Neuronal stem cell (in vitro differentiated cells): Measurements from ENCODE around the gene CRYBB1.

Experiments used
- DNase-seq: peaks from one replicate; pipeline ENCODE4 v3.0.0-alpha.2; 2013; ENCODE audit warnings: low spot score
- H2AFZ ChIP-seq: one replicate; pipeline ENCODE4 v1.6.1; 2013; ENCODE audit warnings: mild to moderate bottlenecking, low read length, inconsistent platforms
- H2AK5ac ChIP-seq: 2 replicates; pipeline ENCODE4 v1.6.1; 2013; ENCODE audit warnings: low read depth, mild to moderate bottlenecking, inconsistent platforms, low read length, moderate library complexity, mixed read lengths
- H2BK120ac ChIP-seq: 2 replicates; pipeline ENCODE4 v1.6.1; 2013; ENCODE audit warnings: low read depth, mild to moderate bottlenecking, inconsistent platforms, low read length, moderate library complexity, mixed read lengths
- H2BK12ac ChIP-seq: one replicate; pipeline ENCODE4 v1.6.1; 2013; ENCODE audit warnings: low read length, inconsistent platforms
- H2BK15ac ChIP-seq: 2 replicates; pipeline ENCODE4 v1.6.1; 2013; ENCODE audit warnings: mild to moderate bottlenecking, low read length, inconsistent platforms, mixed read lengths
- H2BK5ac ChIP-seq: one replicate; pipeline ENCODE4 v1.6.1; 2013; ENCODE audit warnings: inconsistent platforms, mild to moderate bottlenecking, low read length, moderate library complexity
- H3K14ac ChIP-seq: one replicate; pipeline ENCODE4 v1.6.1; 2013; ENCODE audit warnings: low read length, inconsistent platforms
- H3K18ac ChIP-seq: 2 replicates; pipeline ENCODE4 v1.6.1; 2013; ENCODE audit warnings: low read length, inconsistent platforms
- H3K23ac ChIP-seq: 2 replicates; pipeline ENCODE4 v1.6.1; 2013; ENCODE audit warnings: low read depth, mild to moderate bottlenecking, mixed read lengths, low read length, inconsistent platforms; ENCODE audit not compliant: poor library complexity
- H3K27ac ChIP-seq: replicated peaks from 3 replicates; pipeline ENCODE4 v1.5.1; 2013; ENCODE audit warnings: low read length, inconsistent platforms
- H3K27me3 ChIP-seq, 3 experiments: 2 replicates each; pipeline ENCODE4 v1.6.1; 2013; ENCODE audit warnings: low read length in 3 of 3, mild to moderate bottlenecking in 2 of 3, inconsistent platforms in 1 of 3, low read depth in 1 of 3, mixed read lengths in 1 of 3, moderate library complexity in 1 of 3; ENCODE audit not compliant: control insufficient read depth in 3 of 3, insufficient read depth in 3 of 3
- H3K36me3 ChIP-seq, 2 donors: replicated peaks in 1 of 2; 2 replicates each; pipeline ENCODE4 v1.6.1; 2013; ENCODE audit warnings: low read length in 2 of 2; ENCODE audit not compliant: control insufficient read depth in 2 of 2, insufficient read depth in 2 of 2
- H3K4ac ChIP-seq: 2 replicates; pipeline ENCODE4 v1.6.1; 2013; ENCODE audit warnings: inconsistent platforms, mild to moderate bottlenecking, low read length, moderate library complexity
- H3K4me1 ChIP-seq, 2 donors: 1 replicate in 1 of 2; 2 replicates in 1 of 2; pipeline ENCODE4 v1.6.1; 2013; ENCODE audit warnings: low read length in 2 of 2, low read depth in 1 of 2; ENCODE audit not compliant: control insufficient read depth in 2 of 2, insufficient read depth in 1 of 2
- H3K4me2 ChIP-seq: one replicate; pipeline ENCODE4 v1.6.1; 2013; ENCODE audit warnings: mild to moderate bottlenecking, low read length, inconsistent platforms; ENCODE audit not compliant: insufficient read depth, poor library complexity, severe bottlenecking
- H3K4me3 ChIP-seq, 2 donors: 2 replicates each; pipeline ENCODE4 v1.5.1; 2013; ENCODE audit warnings: low read length in 2 of 2, mild to moderate bottlenecking in 2 of 2, inconsistent platforms in 1 of 2, moderate library complexity in 1 of 2
- H3K79me1 ChIP-seq: one replicate; pipeline ENCODE4 v1.6.1; 2013; ENCODE audit warnings: low read depth, mild to moderate bottlenecking, inconsistent platforms, low read length, moderate library complexity
- H3K9ac ChIP-seq: one replicate; pipeline ENCODE4 v1.6.1; 2013; ENCODE audit warnings: mild to moderate bottlenecking, low read depth, low read length, inconsistent platforms; ENCODE audit not compliant: poor library complexity
- H3K9me3 ChIP-seq, 2 donors: replicated peaks in 1 of 2; 2 replicates each; pipeline versions ENCODE3 to v1.6.1; 2013; ENCODE audit warnings: low read length in 2 of 2, mild to moderate bottlenecking in 2 of 2, inconsistent platforms in 1 of 2, low read depth in 1 of 2, mixed read lengths in 1 of 2, moderate library complexity in 1 of 2; ENCODE audit not compliant: control insufficient read depth in 2 of 2, insufficient read depth in 1 of 2
- H4K8ac ChIP-seq: one replicate; pipeline ENCODE4 v1.6.1; 2013; ENCODE audit warnings: low read depth, mild to moderate bottlenecking, inconsistent platforms, low read length, moderate library complexity
- H4K91ac ChIP-seq: one replicate; pipeline ENCODE4 v1.6.1; 2013; ENCODE audit warnings: low read length, low read depth, mild to moderate bottlenecking, inconsistent platforms; ENCODE audit not compliant: poor library complexity
- WGBS, 2 donors: extraction: QIAGEN DNeasy Blood & Tissue Kit; methylation state at CpG; one replicate each; pipeline ENCODE4 v1.1.7; 2013; ENCODE audit warnings: missing lambda C conversion rate in 2 of 2, mixed read lengths in 1 of 2; ENCODE audit not compliant: insufficient read length in 2 of 2, insufficient replicate concordance in 1 of 2; ENCODE audit errors: extremely low coverage in 2 of 2; 5-methylcytosine and 5-hydroxymethylcytosine counted together

The CRYBB1 gene

GRCh38 chr22:26662160-26662559 is 44.3 kb upstream of the CRYBB1 start:
- H3K9ac ChIP-seq, result no peak overlapping the region
- no peak overlapping the region for H3K4me3 ChIP-seq
- no peak overlapping the region for H4K8ac ChIP-seq

GRCh38 chr22:26660961-26661578 is 43.2 kb upstream of the CRYBB1 start:
- peaks cover 6 to 48% of the 10 kb centered on the region in 2 donors for H3K36me3 ChIP-seq
- peak; percentile 80 for DNase-seq
- peak overlapping the region; percentile 32 for H3K4me2 ChIP-seq
- H3K27me3 ChIP-seq, result no peaks in the 10 kb centered on the region
- no peak overlapping the region for H2AFZ ChIP-seq
- peak overlapping the region; percentile 56 for H2BK5ac ChIP-seq
- H3K14ac ChIP-seq, result peak overlapping the region; percentile 12
- H2BK15ac ChIP-seq, result no peak overlapping the region
- no peak overlapping the region for H3K9ac ChIP-seq
- H3K79me1 ChIP-seq, result no peaks in the 10 kb centered on the region
- H3K4me3 ChIP-seq, result peak overlapping the region in 1 of 2 donors; percentile 5
- no peak overlapping the region for H4K91ac ChIP-seq
- no peak overlapping the region for H3K23ac ChIP-seq
- no peak overlapping the region for H2AK5ac ChIP-seq
- H2BK120ac ChIP-seq, result no peak overlapping the region
- no peaks in the 10 kb centered on the region for H3K9me3 ChIP-seq
- H3K4ac ChIP-seq, result no peak overlapping the region
- no peak overlapping the region for H4K8ac ChIP-seq
- peak overlapping the region; percentile 33 for H2BK12ac ChIP-seq
- no CpG with 5 or more reads among the region's 7 CpGs for WGBS, 2 donors
- peak overlapping the region; percentile 13 for H3K18ac ChIP-seq
- H3K27ac ChIP-seq, result peak overlapping the region; percentile 95
- peaks cover 24 to 29% of the 10 kb centered on the region in 2 donors for H3K4me1 ChIP-seq

More at GRCh38 chr22:26662160-26662559, 44.3 kb upstream of the CRYBB1 start:
- H3K27ac ChIP-seq, result no peak overlapping the region
- no peak overlapping the region for H3K14ac ChIP-seq
- H3K36me3 ChIP-seq, result peaks cover 14 to 59% of the 10 kb centered on the region in 2 donors
- no peak for DNase-seq
- H3K4me1 ChIP-seq, result peaks cover 21 to 25% of the 10 kb centered on the region in 2 donors
- no peak overlapping the region for H3K23ac ChIP-seq
- no peak overlapping the region for H2BK12ac ChIP-seq
- no peak overlapping the region for H2BK15ac ChIP-seq
- H3K4ac ChIP-seq, result no peak overlapping the region
- no peaks in the 10 kb centered on the region for H3K27me3 ChIP-seq
- H2AK5ac ChIP-seq, result no peak overlapping the region
- WGBS, 2 donors, result no CpG with 5 or more reads among the region's 2 CpGs
- H3K18ac ChIP-seq, result no peak overlapping the region
- no peak overlapping the region for H4K91ac ChIP-seq
- no peak overlapping the region for H2AFZ ChIP-seq
- H3K4me2 ChIP-seq, result no peak overlapping the region
- H2BK5ac ChIP-seq, result no peak overlapping the region
- no peak overlapping the region for H2BK120ac ChIP-seq
- H3K79me1 ChIP-seq, result no peaks in the 10 kb centered on the region
- no peaks in the 10 kb centered on the region for H3K9me3 ChIP-seq

GRCh38 chr22:26660356-26660755 is 42.5 kb upstream of the CRYBB1 start:
- Histone ChIP-seq H2BK5ac (peak overlapping the region; percentile 56), H3K23ac (no peak overlapping the region), H3K4me1 (peaks cover 24 to 29% of the 10 kb centered on the region in 2 donors), H2BK15ac (no peak overlapping the region), H2AFZ (no peak overlapping the region), H2BK120ac (no peak overlapping the region), H3K4me3 (peak overlapping the region in 1 of 2 donors; percentile 5), H3K27me3 (no peaks in the 10 kb centered on the region), H3K4ac (no peak overlapping the region), H4K91ac (no peak overlapping the region), H3K36me3 (peaks cover 4 to 41% of the 10 kb centered on the region in 2 donors), H2AK5ac (no peak overlapping the region), H4K8ac (no peak overlapping the region), H3K79me1 (no peaks in the 10 kb centered on the region), H3K14ac (no peak overlapping the region), H3K4me2 (peak overlapping the region; percentile 15), H3K27ac (peak overlapping the region; percentile 95), H3K18ac (no peak overlapping the region), H3K9ac (no peak overlapping the region), H3K9me3 (no peaks in the 10 kb centered on the region), H2BK12ac (no peak overlapping the region)
- WGBS, 2 donors, result no CpG with 5 or more reads among the region's 6 CpGs
- DNase-seq, result no peak

- no peak overlapping the region for H2AFZ ChIP-seq
- peak; percentile 72 for DNase-seq
- H2BK12ac ChIP-seq, result peak overlapping the region; percentile 75
- H3K18ac ChIP-seq, result peak overlapping the region; percentile 93
- peaks cover 4 to 26% of the 10 kb centered on the region in 2 donors for H3K36me3 ChIP-seq
- H2BK5ac ChIP-seq, result peak overlapping the region; percentile 67
- no peak overlapping the region for H3K14ac ChIP-seq
- no peak overlapping the region for H4K91ac ChIP-seq
- H3K23ac ChIP-seq, result peak overlapping the region; percentile 34
- peak overlapping the region; percentile 63 to 92 for H3K4me3 ChIP-seq
- H3K27me3 ChIP-seq, result no peaks in the 10 kb centered on the region
- no peak overlapping the region for H3K4ac ChIP-seq
- H3K9ac ChIP-seq, result peak overlapping the region; percentile 47
- peak overlapping the region; percentile 80 for H3K27ac ChIP-seq
- peaks cover 22 to 27% of the 10 kb centered on the region in 2 donors for H3K4me1 ChIP-seq
- H2BK120ac ChIP-seq, result peak overlapping the region; percentile 77
- H4K8ac ChIP-seq, result no peak overlapping the region
- no peaks in the 10 kb centered on the region for H3K79me1 ChIP-seq
- H2BK15ac ChIP-seq, result peak overlapping the region; percentile 40
- WGBS, 2 donors, result no CpG with 5 or more reads among the region's 27 CpGs
- H3K9me3 ChIP-seq, result no peaks in the 10 kb centered on the region
- H2AK5ac ChIP-seq, result peak overlapping the region; percentile 59
- peak overlapping the region; percentile 86 for H3K4me2 ChIP-seq
Measured at GRCh38 chr22:26658671-26659478, 41.0 kb upstream of the CRYBB1 start.
